Loucy (cell line): Measurements from ENCODE around the gene CROCC2.

ENCODE experiments used
- EZH2phosphoT487 ChIP-seq: fragments of 200-600 bp; IDR thresholded peaks from 2 replicates; pipeline ENCODE4 v1.6.1; 2018; ENCODE audit warnings: antibody characterized with exemption, mild to moderate bottlenecking, moderate library complexity, borderline replicate concordance
- TF ChIP-seq, protein P1 (sequence below): fragments of 200-600 bp; sonication (generic); conservative IDR thresholded peaks from 2 replicates; pipeline ENCODE4 v1.5.1; 2014; ENCODE audit warnings: mild to moderate bottlenecking, antibody characterized with exemption, low read length

DNA sequence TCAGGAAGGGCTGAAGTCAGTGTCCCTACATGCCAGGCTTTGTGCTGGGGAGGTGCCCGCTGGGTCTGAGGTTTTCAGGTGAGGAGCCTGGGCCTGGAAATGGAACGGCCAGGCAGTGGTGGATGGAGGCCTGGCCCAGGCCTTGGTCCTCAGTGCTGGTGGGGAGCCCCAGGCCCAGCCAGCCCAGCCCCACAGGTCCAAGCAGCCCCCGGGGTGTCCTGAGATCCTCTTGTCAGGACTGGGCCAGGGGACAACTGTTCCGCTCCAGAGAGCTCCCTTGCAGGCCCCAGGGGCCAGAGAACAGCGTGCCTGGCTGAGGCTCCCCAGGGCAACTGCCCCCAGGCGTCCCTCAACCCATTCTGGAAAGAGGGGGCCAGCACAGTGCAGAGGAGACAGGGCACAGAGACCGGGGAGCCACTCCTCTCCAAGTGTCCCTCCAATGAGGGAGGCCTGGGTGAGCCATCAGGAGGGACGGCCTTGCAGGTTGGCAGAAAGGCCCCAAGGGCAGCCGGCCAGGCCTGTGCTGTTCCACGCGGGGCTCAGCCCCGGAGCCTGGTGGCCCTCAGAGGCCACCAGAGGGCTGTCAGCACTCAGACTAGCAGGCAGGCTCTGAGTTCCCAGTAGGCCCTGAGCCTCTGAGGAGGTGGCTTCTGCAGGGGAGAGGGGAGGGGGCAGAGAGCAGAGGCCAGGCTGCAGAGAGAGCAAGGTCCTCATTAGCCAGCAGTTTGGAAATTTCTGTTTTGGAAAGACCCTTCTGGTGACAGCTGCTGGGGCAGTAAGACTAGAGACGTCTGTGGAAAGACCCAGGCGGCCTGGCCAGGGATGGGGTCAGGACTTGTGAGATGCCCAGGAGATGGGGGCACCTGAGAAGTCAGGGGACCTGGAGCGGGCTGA, 62.8 kb downstream of the CROCC2 start:
- TF ChIP-seq, protein P1, sequence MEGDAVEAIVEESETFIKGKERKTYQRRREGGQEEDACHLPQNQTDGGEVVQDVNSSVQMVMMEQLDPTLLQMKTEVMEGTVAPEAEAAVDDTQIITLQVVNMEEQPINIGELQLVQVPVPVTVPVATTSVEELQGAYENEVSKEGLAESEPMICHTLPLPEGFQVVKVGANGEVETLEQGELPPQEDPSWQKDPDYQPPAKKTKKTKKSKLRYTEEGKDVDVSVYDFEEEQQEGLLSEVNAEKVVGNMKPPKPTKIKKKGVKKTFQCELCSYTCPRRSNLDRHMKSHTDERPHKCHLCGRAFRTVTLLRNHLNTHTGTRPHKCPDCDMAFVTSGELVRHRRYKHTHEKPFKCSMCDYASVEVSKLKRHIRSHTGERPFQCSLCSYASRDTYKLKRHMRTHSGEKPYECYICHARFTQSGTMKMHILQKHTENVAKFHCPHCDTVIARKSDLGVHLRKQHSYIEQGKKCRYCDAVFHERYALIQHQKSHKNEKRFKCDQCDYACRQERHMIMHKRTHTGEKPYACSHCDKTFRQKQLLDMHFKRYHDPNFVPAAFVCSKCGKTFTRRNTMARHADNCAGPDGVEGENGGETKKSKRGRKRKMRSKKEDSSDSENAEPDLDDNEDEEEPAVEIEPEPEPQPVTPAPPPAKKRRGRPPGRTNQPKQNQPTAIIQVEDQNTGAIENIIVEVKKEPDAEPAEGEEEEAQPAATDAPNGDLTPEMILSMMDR = no peak
- TF ChIP-seq EZH2phosphoT487 = no peak
